OCI-LY1 (cell line): ENCODE results near the gene AMOT.

Source experiments
- H2AFZ ChIP-seq: fragments of 200-600 bp; sonication (generic), shearing (Covaris generic); 2 replicates; pipeline ENCODE4 v1.6.0; 2014; ENCODE audit warnings: antibody characterized with exemption, mild to moderate bottlenecking, low read length
- H3F3A ChIP-seq: fragments of 200-600 bp; sonication (generic), shearing (Covaris generic); 2 replicates; pipeline ENCODE4 v1.6.0; 2014; ENCODE audit warnings: mild to moderate bottlenecking, antibody characterized with exemption, low read length, moderate library complexity; ENCODE audit not compliant: insufficient read depth
- H3K27ac ChIP-seq: fragments of 200-600 bp; sonication (generic); 2 replicates; pipeline ENCODE4 v1.5.1; 2014; ENCODE audit warnings: low read length, mixed run types, mild to moderate bottlenecking, low read depth; ENCODE audit not compliant: poor library complexity, severe bottlenecking
- H3K27me3 ChIP-seq: fragments of 200-600 bp; sonication (generic); 2 replicates; pipeline ENCODE4 v1.6.0; 2014; ENCODE audit warnings: antibody characterized with exemption, mild to moderate bottlenecking, low read length, moderate library complexity; ENCODE audit not compliant: insufficient read depth
- H3K36me3 ChIP-seq: fragments of 200-600 bp; sonication (generic); 2 replicates; pipeline ENCODE4 v1.6.1; 2014; ENCODE audit warnings: mild to moderate bottlenecking, antibody characterized with exemption, low read length, moderate library complexity, mixed read lengths; ENCODE audit not compliant: insufficient read depth
- H3K4me1 ChIP-seq: fragments of 200-600 bp; sonication (generic); 2 replicates; pipeline ENCODE4 v1.5.1; 2014; ENCODE audit warnings: mild to moderate bottlenecking, low read length, moderate library complexity; ENCODE audit not compliant: insufficient read depth, severe bottlenecking
- H3K4me2 ChIP-seq: fragments of 200-600 bp; sonication (generic), shearing (Covaris generic); 2 replicates; pipeline ENCODE4 v1.6.1; 2014; ENCODE audit warnings: low read length
- H3K4me3 ChIP-seq: fragments of 200-600 bp; sonication (generic); 2 replicates; pipeline ENCODE4 v1.5.1; 2014; ENCODE audit warnings: low read length, low read depth, mild to moderate bottlenecking, mixed read lengths; ENCODE audit not compliant: poor library complexity, severe bottlenecking
- H3K79me2 ChIP-seq: fragments of 200-600 bp; shearing (Covaris generic); 2 replicates; pipeline ENCODE4 v1.6.1; 2016; ENCODE audit warnings: mixed run types, low read length, mixed read lengths; ENCODE audit not compliant: insufficient read depth
- H3K9ac ChIP-seq: fragments of 200-600 bp; sonication (generic), shearing (Covaris generic); 2 replicates; pipeline ENCODE4 v1.6.1; 2014; ENCODE audit warnings: mild to moderate bottlenecking, low read length, mixed read lengths
- H3K9me2 ChIP-seq: fragments of 200-600 bp; sonication (generic), shearing (Covaris generic); 2 replicates; pipeline ENCODE4 v1.6.1; 2014; ENCODE audit warnings: low read depth, mild to moderate bottlenecking, low read length, mixed read lengths
- H3K9me3 ChIP-seq: fragments of 200-600 bp; shearing (Covaris generic); 2 replicates; pipeline ENCODE4 v1.6.1; 2014; ENCODE audit warnings: low read length, mixed read lengths
- H4K20me1 ChIP-seq: fragments of 200-600 bp; sonication (generic), shearing (Covaris generic); 2 replicates; pipeline ENCODE4 v1.6.0; 2016; ENCODE audit warnings: mild to moderate bottlenecking, low read length; ENCODE audit not compliant: insufficient read depth
- EZH2 ChIP-seq: fragments of 200-600 bp; sonication (generic), shearing (Covaris generic); IDR thresholded peaks from 2 replicates; pipeline ENCODE4 v1.8.0; 2017; ENCODE audit warnings: borderline replicate concordance, mixed run types, mild to moderate bottlenecking, antibody characterized with exemption, low read length, moderate library complexity, mixed read lengths
- TF ChIP-seq, protein P1 (sequence below): fragments of 200-600 bp; sonication (generic), shearing (Covaris generic); IDR thresholded peaks from 2 replicates; pipeline ENCODE4 v1.5.1; 2017; ENCODE audit warnings: mild to moderate bottlenecking, antibody characterized with exemption, low read length, moderate library complexity, mixed read lengths

The AMOT gene

DNA sequence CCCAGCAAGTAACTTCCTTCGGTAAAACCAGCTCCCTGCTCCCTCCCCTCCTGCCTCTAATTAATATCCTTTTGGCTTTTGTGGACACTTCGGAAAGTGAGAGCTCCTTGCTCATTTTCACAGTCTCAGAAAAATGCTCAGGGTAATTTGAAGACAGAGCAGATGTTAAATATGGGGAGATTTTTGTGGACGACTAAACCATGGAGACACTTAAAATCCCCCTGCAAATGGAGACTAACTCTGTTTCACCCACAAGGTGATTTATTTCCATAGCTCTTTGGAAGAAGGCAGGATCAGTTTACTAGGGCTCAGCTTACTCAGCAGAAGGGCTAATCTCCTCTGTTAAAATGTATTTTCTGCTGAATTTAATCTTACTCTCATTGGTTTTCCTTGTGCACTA, 12.2 kb upstream of the AMOT start:
- no peaks in the 10 kb centered on the region for H3K9me2 ChIP-seq
- no peak overlapping the region for H3K4me3 ChIP-seq
- H3K79me2 ChIP-seq = no peaks in the 10 kb centered on the region
- H3K36me3 ChIP-seq = no peaks in the 10 kb centered on the region
- no peak overlapping the region for H3K27ac ChIP-seq
- H3K4me2 ChIP-seq = no peak overlapping the region
- H3F3A ChIP-seq = no peaks in the 10 kb centered on the region
- no peak for TF ChIP-seq EZH2
- TF ChIP-seq, protein P1, sequence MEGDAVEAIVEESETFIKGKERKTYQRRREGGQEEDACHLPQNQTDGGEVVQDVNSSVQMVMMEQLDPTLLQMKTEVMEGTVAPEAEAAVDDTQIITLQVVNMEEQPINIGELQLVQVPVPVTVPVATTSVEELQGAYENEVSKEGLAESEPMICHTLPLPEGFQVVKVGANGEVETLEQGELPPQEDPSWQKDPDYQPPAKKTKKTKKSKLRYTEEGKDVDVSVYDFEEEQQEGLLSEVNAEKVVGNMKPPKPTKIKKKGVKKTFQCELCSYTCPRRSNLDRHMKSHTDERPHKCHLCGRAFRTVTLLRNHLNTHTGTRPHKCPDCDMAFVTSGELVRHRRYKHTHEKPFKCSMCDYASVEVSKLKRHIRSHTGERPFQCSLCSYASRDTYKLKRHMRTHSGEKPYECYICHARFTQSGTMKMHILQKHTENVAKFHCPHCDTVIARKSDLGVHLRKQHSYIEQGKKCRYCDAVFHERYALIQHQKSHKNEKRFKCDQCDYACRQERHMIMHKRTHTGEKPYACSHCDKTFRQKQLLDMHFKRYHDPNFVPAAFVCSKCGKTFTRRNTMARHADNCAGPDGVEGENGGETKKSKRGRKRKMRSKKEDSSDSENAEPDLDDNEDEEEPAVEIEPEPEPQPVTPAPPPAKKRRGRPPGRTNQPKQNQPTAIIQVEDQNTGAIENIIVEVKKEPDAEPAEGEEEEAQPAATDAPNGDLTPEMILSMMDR = no peak
- H3K27me3 ChIP-seq = no peaks in the 10 kb centered on the region
- H3K4me1 ChIP-seq = no peaks in the 10 kb centered on the region
- no peaks in the 10 kb centered on the region for H4K20me1 ChIP-seq
- H3K9ac ChIP-seq = no peak overlapping the region
- no peaks in the 10 kb centered on the region for H3K9me3 ChIP-seq
- no peak overlapping the region for H2AFZ ChIP-seq

DNA sequence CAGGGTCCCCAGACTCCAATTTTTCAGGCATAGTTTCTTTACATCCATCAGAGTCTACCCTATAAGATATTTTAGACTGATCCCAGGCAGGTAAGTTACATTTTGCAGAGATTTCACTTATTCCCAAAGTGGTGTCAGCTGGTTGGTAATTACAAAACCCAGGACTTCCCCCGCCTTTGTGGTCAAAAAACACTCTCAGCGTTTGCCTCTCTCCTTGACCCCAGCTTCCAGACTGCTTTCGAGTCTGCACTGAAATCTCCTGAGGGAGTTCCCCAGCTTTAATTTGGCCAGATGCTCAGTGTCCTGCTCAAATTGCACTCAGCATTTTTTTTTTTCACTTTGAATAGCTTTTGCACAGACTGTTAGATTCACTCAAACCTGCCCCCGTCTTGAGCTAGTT, 11.2 kb upstream of the AMOT start:
- Histone ChIP-seq H3K36me3 (no peaks in the 10 kb centered on the region), H3K4me1 (no peaks in the 10 kb centered on the region), H3K4me3 (no peak overlapping the region), H3K4me2 (no peak overlapping the region), H2AFZ (no peak overlapping the region), H3F3A (no peaks in the 10 kb centered on the region), H3K27me3 (no peaks in the 10 kb centered on the region), H3K9me3 (no peaks in the 10 kb centered on the region), H3K9ac (no peak overlapping the region), H4K20me1 (no peaks in the 10 kb centered on the region), H3K79me2 (no peaks in the 10 kb centered on the region), H3K9me2 (no peaks in the 10 kb centered on the region), H3K27ac (no peak overlapping the region)
- TF ChIP-seq, protein P1 = no peak
- no peak for TF ChIP-seq EZH2

DNA sequence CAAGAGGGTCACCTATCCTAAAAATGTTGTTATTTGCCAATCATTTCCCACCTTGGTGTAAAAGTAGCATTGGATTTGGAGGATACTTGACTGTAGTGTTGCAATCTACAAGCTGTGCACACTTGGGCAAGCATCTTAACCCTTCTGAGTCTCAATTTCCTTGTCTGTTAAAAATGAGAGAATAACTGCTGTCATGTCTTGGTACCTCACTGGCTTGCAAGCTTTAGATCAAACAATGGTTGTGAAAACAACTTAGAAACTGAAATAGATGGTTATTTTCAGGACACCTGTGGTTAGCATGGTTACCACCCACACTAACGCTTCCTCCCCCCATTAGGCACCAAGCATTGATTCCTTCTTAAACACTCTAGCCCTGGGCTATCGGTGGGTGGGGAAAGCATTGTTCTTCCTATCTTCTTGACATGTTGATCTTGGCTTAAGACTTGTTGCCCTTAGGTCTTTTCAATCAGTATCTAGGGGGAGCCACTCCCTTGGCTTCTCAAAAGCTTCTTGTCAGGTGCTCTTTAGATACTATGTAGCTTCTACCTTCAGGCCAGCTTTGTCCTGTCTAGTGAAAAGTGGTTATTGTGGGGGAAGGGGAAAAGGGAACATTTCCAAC, 10.6 kb upstream of the AMOT start:
- no peaks in the 10 kb centered on the region for H3K9me2 ChIP-seq
- H3K9me3 ChIP-seq = no peaks in the 10 kb centered on the region
- H3K27me3 ChIP-seq = no peaks in the 10 kb centered on the region
- H3K4me3 ChIP-seq = no peak overlapping the region
- H3K36me3 ChIP-seq = no peaks in the 10 kb centered on the region
- H3K79me2 ChIP-seq = no peaks in the 10 kb centered on the region
- H4K20me1 ChIP-seq = no peaks in the 10 kb centered on the region
- H3K9ac ChIP-seq = no peak overlapping the region
- no peak overlapping the region for H3K4me2 ChIP-seq
- H3K4me1 ChIP-seq = no peaks in the 10 kb centered on the region
- H3K27ac ChIP-seq = no peak overlapping the region
- no peaks in the 10 kb centered on the region for H3F3A ChIP-seq
- no peak for TF ChIP-seq EZH2
- TF ChIP-seq, protein P1 = no peak
- no peak overlapping the region for H2AFZ ChIP-seq
